Right atrium auricular region (tissue), 2 donors: Measurements from ENCODE around the gene ARSJ. TPM values are rescaled to one million over a fixed set of nuclear protein-coding genes. Genes with fewer than 3 reads are reported as not detected.
"Not testable (repeated sequence)": the region's sequence is repeated elsewhere in the genome, so short reads cannot be mapped to it uniquely, and the experiment has no call there.

Source experiments
- DNase-seq: peaks from one replicate; pipeline ENCODE4 v3.0.0-alpha.2; 2019; ENCODE audit warnings: low spot score
- H3K27ac ChIP-seq, 2 donors: fragments of 200-600 bp; sonication (generic); 1 replicate in 1 of 2; 2 replicates in 1 of 2; pipeline ENCODE4 v1.5.1; 2016 to 2019
- H3K27me3 ChIP-seq, 2 donors: fragments of 200-600 bp; sonication (generic); one replicate each; pipeline versions ENCODE4 v1.5.1 to v1.6.0; 2017 to 2019
- H3K36me3 ChIP-seq: fragments of 200-600 bp; sonication (generic); one replicate; pipeline ENCODE4 v1.5.1; 2016
- H3K4me1 ChIP-seq, 2 donors: fragments of 200-600 bp; sonication (generic); one replicate each; pipeline versions ENCODE4 v1.5.1 to v1.6.0; 2017 to 2019
- H3K4me3 ChIP-seq, 2 donors: fragments of 200-600 bp; sonication (generic); 1 replicate in 1 of 2; 2 replicates in 1 of 2; pipeline ENCODE4 v1.5.1; 2017 to 2019; ENCODE audit warnings: mild to moderate bottlenecking in 1 of 2, moderate library complexity in 1 of 2
- H3K9me3 ChIP-seq, 2 donors: fragments of 200-600 bp; sonication (generic); one replicate each; pipeline ENCODE4 v1.5.1; 2019
- CTCF ChIP-seq, 2 donors: fragments of 200-600 bp; sonication (generic); IDR thresholded peaks; one replicate each; pipeline ENCODE4 v1.5.1; 2019; ENCODE audit warnings: antibody characterized with exemption in 2 of 2
- total RNA-seq, 2 donors: library from RNA; depleted of rRNA; stranded (reverse); fragments of >200 nt; gene quantifications; one replicate each; pipeline ENCODE4 v1.1.0, GENCODE V29; 2016

The ARSJ gene
- total RNA-seq, 2 donors from 2014 or later: 3.8 to 5.6 TPM

- no peaks in the 10 kb centered on the region for H3K27me3 ChIP-seq
- H3K4me3 ChIP-seq: no peak overlapping the region
- H3K36me3 ChIP-seq: no peaks in the 10 kb centered on the region
- peaks cover 0 to 13% of the 10 kb centered on the region in 2 donors for H3K4me1 ChIP-seq
- H3K27ac ChIP-seq: no peak overlapping the region
- TF ChIP-seq CTCF (IDR thresholded peaks at IDR 0.05): no peak
- no peaks in the 10 kb centered on the region for H3K9me3 ChIP-seq
- DNase-seq: no peak
Observed at GRCh38 chr4:113947484-113947883, 32.0 kb downstream of the ARSJ start.

- Histone ChIP-seq H3K4me3 (no peak overlapping the region), H3K4me1 (no peaks in the 10 kb centered on the region), H3K27ac (no peak overlapping the region), H3K27me3 (no peaks in the 10 kb centered on the region), H3K9me3 (no peaks in the 10 kb centered on the region), H3K36me3 (no peaks in the 10 kb centered on the region)
- DNase-seq: no peak
- no peak for TF ChIP-seq CTCF (IDR thresholded peaks at IDR 0.05)
Observed at GRCh38 chr4:113945906-113946305, 33.5 kb downstream of the ARSJ start.

GRCh38 chr4:113943863-113944262 lies 35.6 kb downstream of the ARSJ start:
- Histone ChIP-seq H3K36me3 (no peaks in the 10 kb centered on the region), H3K4me3 (no peak overlapping the region), H3K27me3 (no peaks in the 10 kb centered on the region), H3K9me3 (peaks cover 0 to 5% of the 10 kb centered on the region in 2 donors), H3K4me1 (no peaks in the 10 kb centered on the region), H3K27ac (no peak overlapping the region)
- no peak for DNase-seq
- TF ChIP-seq CTCF (IDR thresholded peaks at IDR 0.05): no peak

GRCh38 chr4:113943085-113943484 lies 36.4 kb downstream of the ARSJ start:
- no peak for DNase-seq
- Histone ChIP-seq H3K4me3 (no peak overlapping the region), H3K9me3 (peaks cover 0 to 5% of the 10 kb centered on the region in 2 donors), H3K36me3 (no peaks in the 10 kb centered on the region), H3K27me3 (no peaks in the 10 kb centered on the region), H3K4me1 (no peaks in the 10 kb centered on the region), H3K27ac (no peak overlapping the region)
- no peak for TF ChIP-seq CTCF (IDR thresholded peaks at IDR 0.05)

- Histone ChIP-seq H3K9me3 (peaks cover 0 to 5% of the 10 kb centered on the region in 2 donors), H3K4me1 (no peaks in the 10 kb centered on the region), H3K36me3 (no peaks in the 10 kb centered on the region), H3K4me3 (no peak overlapping the region), H3K27me3 (no peaks in the 10 kb centered on the region), H3K27ac (no peak overlapping the region)
- no peak for DNase-seq
- no peak for TF ChIP-seq CTCF (IDR thresholded peaks at IDR 0.05)
Observed at GRCh38 chr4:113941836-113942235, 37.6 kb downstream of the ARSJ start.

GRCh38 chr4:113940103-113940502 lies 39.3 kb downstream of the ARSJ start:
- H3K27ac ChIP-seq, H3K4me3 ChIP-seq, H3K4me1 ChIP-seq, DNase-seq, H3K27me3 ChIP-seq, H3K36me3 ChIP-seq, H3K9me3 ChIP-seq: not testable (repeated sequence)
